HG03521 (cell line): ENCODE measurements around the gene SSTR5.

ENCODE experiments used
- ATAC-seq: cut with Tn5 transposase; IDR thresholded peaks from one replicate; pipeline ENCODE4 v1.9.1; 2021; ENCODE audit warnings: mild to moderate bottlenecking, moderate library complexity; ENCODE audit not compliant: unreplicated experiment

Gene SSTR5

GRCh38 chr16:1101133-1101532, 28.6 kb downstream of the SSTR5 start:
- no peak for ATAC-seq

- no peak for ATAC-seq
These were observed 29.2 kb downstream of the SSTR5 start for GRCh38 chr16:1101573-1102332.

GRCh38 chr16:1102333-1102700, 29.8 kb downstream of the SSTR5 start:
- ATAC-seq: no peak

- ATAC-seq: no peak
These were observed 30.5 kb downstream of the SSTR5 start for GRCh38 chr16:1102921-1103635.

GRCh38 chr16:1103636-1103980, 31.1 kb downstream of the SSTR5 start:
- no peak for ATAC-seq

GRCh38 chr16:1105888-1106620, 33.5 kb downstream of the SSTR5 start:
- no peak for ATAC-seq

GRCh38 chr16:1106659-1107058, 34.1 kb downstream of the SSTR5 start:
- no peak for ATAC-seq

- no peak for ATAC-seq
These were observed 34.6 kb downstream of the SSTR5 start for GRCh38 chr16:1107141-1107540.

- ATAC-seq: no peak
These were observed 35.2 kb downstream of the SSTR5 start for GRCh38 chr16:1107731-1108130.

- ATAC-seq: no peak
These were observed 36.0 kb downstream of the SSTR5 start for GRCh38 chr16:1108299-1109252.

- ATAC-seq: no peak
These were observed 37.1 kb downstream of the SSTR5 start for GRCh38 chr16:1109648-1110047.

GRCh38 chr16:1112506-1113184, 40.1 kb downstream of the SSTR5 start:
- ATAC-seq: no peak

- ATAC-seq: no peak
These were observed 40.9 kb downstream of the SSTR5 start for GRCh38 chr16:1113489-1113888.

- ATAC-seq: no peak
These were observed 41.5 kb downstream of the SSTR5 start for GRCh38 chr16:1113889-1114526.

- ATAC-seq: no peak
These were observed 44.1 kb downstream of the SSTR5 start for GRCh38 chr16:1116693-1117077.

- no peak for ATAC-seq
These were observed 44.8 kb downstream of the SSTR5 start for GRCh38 chr16:1117176-1117900.

- ATAC-seq: no peak
These were observed 45.4 kb downstream of the SSTR5 start for GRCh38 chr16:1117926-1118325.

GRCh38 chr16:1119129-1119528, 46.6 kb downstream of the SSTR5 start:
- ATAC-seq: no peak
